Cardiac muscle cell (in vitro differentiated cells and primary cell): ENCODE results near the gene CD47. TPM values are rescaled to one million over a fixed set of nuclear protein-coding genes. Genes with fewer than 3 reads are reported as not detected.

Source experiments
- DNase-seq, 2 donors: peaks; one replicate each; pipeline versions ENCODE4 v3.0.0 to v3.0.0-alpha.2; 2010 to 2017; ENCODE audit warnings: low read depth in 1 of 2, low spot score in 1 of 2
- H3K27ac ChIP-seq: fragments of 200-600 bp; sonication (generic); 2 replicates; pipeline ENCODE4 v1.5.1; 2016
- H3K27me3 ChIP-seq: fragments of 200-600 bp; sonication (generic); 2 replicates; pipeline ENCODE4 v1.6.0; 2016; ENCODE audit warnings: control low read depth
- H3K36me3 ChIP-seq: fragments of 200-600 bp; sonication (generic); 2 replicates; pipeline ENCODE4 v1.5.1; 2016; ENCODE audit warnings: control low read depth
- H3K4me1 ChIP-seq: fragments of 200-600 bp; sonication (generic); 2 replicates; pipeline ENCODE4 v1.8.1; 2017; ENCODE audit warnings: low read depth, mild to moderate bottlenecking, mixed run types
- H3K4me3 ChIP-seq: fragments of 200-600 bp; sonication (generic); 2 replicates; pipeline ENCODE4 v1.5.1; 2016; ENCODE audit warnings: mild to moderate bottlenecking
- H3K9me3 ChIP-seq: fragments of 200-600 bp; sonication (generic); 2 replicates; pipeline ENCODE4 v1.5.1; 2017; ENCODE audit warnings: low read depth, mild to moderate bottlenecking, control low read depth
- polyA plus RNA-seq: library from polyadenylated mRNA; unstranded; fragments of >200 nt; fragmentation: Nextera tagmentation; extraction: Ambion mirVana; gene quantifications from 2 replicates; pipeline ENCODE4 v1.2.1, GENCODE V29; 2016
- total RNA-seq: library from RNA; depleted of rRNA; stranded (reverse); fragments of >200 nt; gene quantifications from 2 replicates; pipeline ENCODE4 v1.2.3, GENCODE V29; 2016
- TF ChIP-seq, protein P1 (sequence below): IDR thresholded peaks from 2 replicates; pipeline ENCODE4 v1.5.1; 2012; ENCODE audit warnings: low read depth, mild to moderate bottlenecking, low read length

The CD47 gene
- total and polyA plus RNA-seq, 2 experiments from 2014 or later: 33.2 to 34.9 TPM

GRCh38 chr3:108071368-108071767 lies 19.5 kb downstream of the CD47 start:
- Histone ChIP-seq H3K36me3 (no peaks in the 10 kb centered on the region), H3K4me1 (peaks cover 5% of the 10 kb centered on the region), H3K27me3 (no peaks in the 10 kb centered on the region), H3K27ac (no peak overlapping the region), H3K4me3 (no peak overlapping the region), H3K9me3 (no peaks in the 10 kb centered on the region)
- DNase-seq: no peak
- TF ChIP-seq, protein P1, sequence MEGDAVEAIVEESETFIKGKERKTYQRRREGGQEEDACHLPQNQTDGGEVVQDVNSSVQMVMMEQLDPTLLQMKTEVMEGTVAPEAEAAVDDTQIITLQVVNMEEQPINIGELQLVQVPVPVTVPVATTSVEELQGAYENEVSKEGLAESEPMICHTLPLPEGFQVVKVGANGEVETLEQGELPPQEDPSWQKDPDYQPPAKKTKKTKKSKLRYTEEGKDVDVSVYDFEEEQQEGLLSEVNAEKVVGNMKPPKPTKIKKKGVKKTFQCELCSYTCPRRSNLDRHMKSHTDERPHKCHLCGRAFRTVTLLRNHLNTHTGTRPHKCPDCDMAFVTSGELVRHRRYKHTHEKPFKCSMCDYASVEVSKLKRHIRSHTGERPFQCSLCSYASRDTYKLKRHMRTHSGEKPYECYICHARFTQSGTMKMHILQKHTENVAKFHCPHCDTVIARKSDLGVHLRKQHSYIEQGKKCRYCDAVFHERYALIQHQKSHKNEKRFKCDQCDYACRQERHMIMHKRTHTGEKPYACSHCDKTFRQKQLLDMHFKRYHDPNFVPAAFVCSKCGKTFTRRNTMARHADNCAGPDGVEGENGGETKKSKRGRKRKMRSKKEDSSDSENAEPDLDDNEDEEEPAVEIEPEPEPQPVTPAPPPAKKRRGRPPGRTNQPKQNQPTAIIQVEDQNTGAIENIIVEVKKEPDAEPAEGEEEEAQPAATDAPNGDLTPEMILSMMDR: no peak

- no peak overlapping the region for H3K4me3 ChIP-seq
- DNase-seq: no peak
- H3K4me1 ChIP-seq: peaks cover 5% of the 10 kb centered on the region
- TF ChIP-seq, protein P1: no peak
- no peaks in the 10 kb centered on the region for H3K9me3 ChIP-seq
- H3K27ac ChIP-seq: no peak overlapping the region
- H3K27me3 ChIP-seq: no peaks in the 10 kb centered on the region
- H3K36me3 ChIP-seq: no peaks in the 10 kb centered on the region
Measured at GRCh38 chr3:108070356-108070755, 20.5 kb downstream of the CD47 start.

DNA sequence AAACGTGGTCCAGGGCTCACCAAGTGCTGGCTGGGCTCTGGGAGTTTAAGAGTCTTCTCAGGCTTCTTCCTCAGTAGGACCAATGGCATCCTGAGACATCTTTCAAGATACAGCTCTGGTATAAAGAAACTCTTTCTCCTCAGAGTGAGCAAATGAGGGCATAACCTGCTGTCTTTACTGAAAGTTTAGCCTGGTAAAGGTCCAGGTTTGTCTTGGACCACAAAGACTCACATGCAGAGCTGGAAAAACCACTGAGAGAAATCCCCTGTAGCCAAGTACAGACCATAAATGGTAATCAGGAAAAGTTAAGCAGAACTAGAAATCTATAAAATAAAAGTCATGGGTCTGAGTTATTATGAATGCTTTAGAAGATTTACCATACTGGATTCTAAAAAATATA lies 23.1 kb downstream of the CD47 start:
- no peaks in the 10 kb centered on the region for H3K36me3 ChIP-seq
- no peak overlapping the region for H3K27ac ChIP-seq
- no peak overlapping the region for H3K4me3 ChIP-seq
- H3K4me1 ChIP-seq: peaks cover 5% of the 10 kb centered on the region
- TF ChIP-seq, protein P1: no peak
- H3K27me3 ChIP-seq: no peaks in the 10 kb centered on the region
- DNase-seq: no peak
- H3K9me3 ChIP-seq: no peaks in the 10 kb centered on the region

DNA sequence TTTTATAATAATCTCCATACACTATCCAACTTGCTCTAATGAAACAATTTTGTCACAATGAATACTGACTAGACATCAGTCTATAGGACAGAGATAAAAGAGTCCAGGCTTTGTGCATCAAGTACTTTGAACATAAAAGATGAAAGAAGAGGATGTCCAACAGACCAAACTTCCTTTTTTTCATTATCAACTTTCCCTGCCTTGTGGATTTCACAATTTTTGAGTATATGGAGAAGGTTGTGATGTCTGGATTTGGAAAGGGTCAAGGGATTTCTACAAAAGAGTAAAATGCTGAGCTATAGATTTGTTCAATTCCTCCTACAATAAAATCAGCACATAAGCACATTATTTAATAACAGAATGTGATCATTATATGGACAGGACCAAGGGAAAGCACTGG lies 25.7 kb downstream of the CD47 start:
- Histone ChIP-seq H3K4me1 (no peaks in the 10 kb centered on the region), H3K4me3 (no peak overlapping the region), H3K27me3 (no peaks in the 10 kb centered on the region), H3K27ac (no peak overlapping the region), H3K36me3 (no peaks in the 10 kb centered on the region), H3K9me3 (no peaks in the 10 kb centered on the region)
- TF ChIP-seq, protein P1: no peak
- no peak for DNase-seq

DNA sequence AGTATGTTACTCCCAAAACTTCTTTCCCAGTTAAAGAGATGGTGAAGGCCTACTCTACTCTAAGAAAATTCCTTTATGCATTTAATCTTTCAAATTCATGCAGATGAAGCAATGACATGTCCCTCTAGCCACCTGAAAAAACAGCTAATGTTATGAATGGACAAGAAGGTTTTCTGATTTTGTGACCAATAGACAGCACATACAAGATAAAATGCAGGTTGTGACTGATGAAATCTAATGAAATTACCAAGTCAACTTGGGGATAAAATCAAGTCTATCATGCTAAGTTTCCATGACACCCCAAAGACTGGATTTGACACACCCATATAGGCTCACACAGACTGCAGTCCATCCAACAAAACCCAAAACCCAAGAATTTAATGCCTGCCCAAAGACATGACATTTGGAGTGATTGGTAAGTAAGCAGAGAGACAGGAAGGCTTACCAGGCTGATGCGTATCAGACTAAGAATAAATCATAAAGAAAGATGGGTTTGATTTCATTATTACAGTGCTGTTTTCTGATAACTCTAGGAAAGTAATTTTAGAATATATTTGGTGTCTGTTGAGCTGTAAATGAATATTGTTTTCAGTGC lies 26.4 kb downstream of the CD47 start:
- Histone ChIP-seq H3K36me3 (no peaks in the 10 kb centered on the region), H3K27me3 (no peaks in the 10 kb centered on the region), H3K9me3 (no peaks in the 10 kb centered on the region), H3K4me3 (no peak overlapping the region), H3K4me1 (no peaks in the 10 kb centered on the region), H3K27ac (no peak overlapping the region)
- TF ChIP-seq, protein P1: no peak
- no peak for DNase-seq
